Measurements from ENCODE around the gene APP.
"Not testable (repeated sequence)": the region's sequence is repeated elsewhere in the genome, so short reads cannot be mapped to it uniquely, and the experiment has no call there.

APP gene

DNA sequence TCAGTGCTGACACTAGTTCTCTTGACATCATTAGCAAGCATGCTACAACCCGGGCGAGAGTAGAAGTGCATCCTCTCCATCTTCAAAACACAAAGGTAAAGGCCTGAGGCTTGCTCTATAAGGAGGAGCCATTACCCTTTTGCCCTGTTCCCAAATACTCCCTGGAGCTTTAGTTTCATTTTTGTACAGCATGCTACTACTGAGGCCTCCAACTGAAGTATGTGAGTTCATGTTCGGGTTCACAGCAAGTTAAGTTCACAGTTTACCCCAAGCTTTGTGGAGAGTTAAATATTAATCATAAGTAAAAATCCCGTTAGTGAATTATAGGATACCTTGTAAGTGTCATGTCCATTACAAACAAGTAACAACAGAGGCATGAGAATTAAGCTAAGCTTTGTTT, 156.6 kb downstream of the APP start:
- no peak for DNase-seq

DNA sequence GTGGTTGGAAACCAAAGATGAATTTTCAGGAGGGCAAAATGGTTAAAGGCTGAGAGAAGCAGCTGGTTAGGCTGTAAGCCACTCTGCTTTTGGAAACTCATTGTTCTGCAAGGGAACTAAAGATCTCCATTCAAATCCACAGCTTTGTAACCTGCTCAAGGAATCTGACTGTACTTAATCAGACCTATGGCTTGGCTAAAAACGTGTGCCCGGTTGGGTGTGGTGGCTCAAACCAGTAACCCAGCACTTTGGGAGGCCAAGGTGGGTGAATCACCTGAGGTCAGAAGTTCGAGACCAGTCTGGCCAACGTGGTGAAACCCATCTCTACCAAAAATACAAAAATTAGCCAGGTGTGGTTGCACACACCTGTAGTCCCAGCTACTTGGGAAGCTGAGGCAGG, 158.1 kb downstream of the APP start:
- DNase-seq, result not testable (repeated sequence)

DNA sequence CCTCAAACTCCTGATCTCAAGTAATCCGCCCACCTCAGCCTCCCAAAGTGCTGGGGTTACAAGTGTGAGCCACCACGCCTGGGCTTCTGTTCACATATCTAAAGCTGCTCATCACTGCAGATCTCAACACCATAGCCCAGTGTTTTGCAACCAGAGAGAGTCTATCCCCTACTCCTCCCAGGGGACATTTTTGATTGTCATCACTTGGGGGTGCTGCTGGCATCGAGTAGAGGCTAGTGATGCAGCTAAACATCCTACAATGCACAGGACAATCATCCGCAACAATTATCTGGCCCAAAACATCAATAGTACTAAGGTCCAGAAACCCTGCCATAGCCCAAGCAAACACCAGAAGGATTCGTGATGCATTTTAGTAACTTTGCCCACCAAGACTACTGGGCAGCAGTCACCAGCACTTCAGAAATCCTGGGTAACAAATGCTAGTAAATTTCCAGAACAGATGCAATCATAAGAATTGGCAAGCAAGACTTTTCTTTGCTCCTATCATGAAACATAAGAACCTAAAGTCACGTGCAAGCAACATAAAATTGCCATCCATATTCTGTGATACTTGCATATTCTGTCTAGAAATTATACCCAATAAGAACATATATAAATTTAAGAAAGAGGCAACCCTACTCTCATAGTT, 159.2 kb downstream of the APP start:
- DNase-seq, result no peak

DNA sequence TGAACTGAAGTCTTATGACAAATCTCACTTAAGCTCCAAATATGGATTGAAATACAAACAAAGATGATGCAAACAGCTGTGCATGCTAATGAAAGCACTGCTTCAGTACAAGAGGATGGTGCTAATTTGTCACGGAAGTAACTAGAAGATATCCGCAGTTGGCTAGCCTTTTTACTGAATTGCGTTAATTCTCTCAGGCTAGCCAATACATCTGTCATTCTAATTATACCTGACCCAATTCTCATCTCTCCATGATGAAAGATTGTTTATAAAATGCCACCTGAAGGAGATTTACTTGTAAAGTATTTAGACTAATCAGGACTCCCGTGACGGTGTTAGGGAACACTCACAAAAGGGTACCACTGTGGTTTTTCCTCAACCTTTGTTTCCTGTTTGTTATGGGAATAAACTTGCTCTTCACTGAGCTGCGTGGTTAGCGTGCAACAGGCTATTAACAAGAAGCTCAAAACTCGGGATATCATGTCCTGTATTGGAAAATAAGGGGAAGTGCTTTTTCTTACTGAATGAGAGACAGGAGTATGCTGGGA, 162.5 kb downstream of the APP start:
- DNase-seq, result peak; percentile 84

DNA sequence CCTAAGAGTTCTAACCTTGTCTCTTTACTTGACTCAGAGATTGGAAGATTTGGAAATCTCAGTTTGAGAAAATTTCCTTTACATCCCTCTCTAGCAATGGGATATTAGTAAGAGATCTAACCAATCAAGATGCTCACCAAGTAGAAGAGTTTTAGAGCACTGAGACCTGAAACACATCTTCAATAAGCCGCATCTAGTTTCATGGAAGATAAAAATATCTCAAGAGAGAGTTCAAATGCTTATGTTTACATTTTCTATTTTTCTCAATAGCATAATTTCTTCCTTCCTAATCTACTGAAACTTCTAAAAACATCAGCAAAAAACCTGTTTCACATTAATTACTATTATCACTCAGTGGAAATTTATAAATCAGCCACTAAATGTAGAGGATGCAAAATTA, 165.1 kb downstream of the APP start:
- DNase-seq, result no peak

DNA sequence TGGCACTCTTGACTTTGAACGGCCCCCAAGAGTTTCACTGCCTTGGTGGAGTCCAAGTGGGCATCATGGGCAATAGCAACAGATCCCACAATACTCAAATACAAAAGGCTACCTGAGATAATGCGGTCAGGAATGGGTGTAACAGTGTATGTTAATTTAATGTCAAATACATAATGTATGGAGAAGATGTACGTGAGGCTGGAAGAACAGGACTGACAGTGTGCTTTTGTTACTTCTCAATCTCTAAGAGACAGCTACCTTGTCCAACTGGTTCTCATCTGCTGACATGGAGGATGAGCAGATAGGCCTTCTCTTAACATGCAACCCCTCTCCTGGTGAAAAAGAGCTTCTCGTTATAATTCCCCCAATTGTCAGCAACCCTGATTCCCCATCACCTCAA, 167.2 kb downstream of the APP start:
- DNase-seq, result no peak

DNA sequence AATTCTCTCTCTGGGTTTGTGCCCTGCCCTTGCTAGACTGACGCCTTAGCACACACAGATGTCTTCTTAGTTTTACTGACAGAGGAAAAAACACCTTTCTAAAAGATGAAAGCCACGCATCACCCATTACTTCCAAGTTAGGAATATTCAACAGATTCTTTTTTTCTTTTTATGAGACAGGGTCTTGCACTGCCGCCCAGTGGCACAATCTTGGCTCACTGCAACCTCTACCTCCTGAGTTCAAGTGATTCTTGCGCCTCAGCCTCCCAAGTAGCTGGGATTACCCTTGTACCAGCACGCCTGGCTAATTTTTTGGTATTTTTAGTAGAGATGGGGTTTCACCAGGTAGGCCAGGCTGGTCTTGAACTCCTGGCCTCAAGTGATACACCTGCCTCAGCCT, 169.2 kb downstream of the APP start:
- no peak for DNase-seq

DNA sequence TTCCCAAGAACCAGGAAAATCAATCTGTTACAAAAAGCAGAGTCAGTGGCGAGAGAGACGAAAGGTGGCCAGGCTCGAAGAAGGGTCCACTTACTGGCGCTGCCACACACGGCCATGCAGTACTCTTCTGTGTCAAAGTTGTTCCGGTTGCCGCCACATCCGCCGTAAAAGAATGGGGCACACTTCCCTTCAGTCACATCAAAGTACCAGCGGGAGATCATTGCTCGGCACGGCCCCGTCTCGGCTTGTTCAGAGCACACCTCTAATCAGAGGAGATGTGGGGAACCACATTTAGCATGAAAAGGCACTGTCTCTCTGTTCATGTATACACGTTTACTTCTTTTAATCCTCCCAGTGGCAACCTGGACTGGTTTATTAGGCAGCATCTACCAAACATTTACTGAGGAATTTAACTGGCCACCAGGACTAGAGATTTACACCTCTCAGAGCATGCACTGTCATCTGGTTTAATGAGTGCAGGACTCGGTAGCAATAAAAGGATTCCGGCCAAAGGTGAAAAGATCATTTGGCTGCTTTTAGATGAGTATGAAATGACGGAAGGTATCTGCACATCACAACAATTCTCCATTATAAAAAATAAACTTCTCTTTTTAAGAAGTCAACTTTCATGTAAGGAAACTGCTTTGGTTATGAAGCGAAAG, 170.5 kb downstream of the APP start:
- DNase-seq, result no peak

DNA sequence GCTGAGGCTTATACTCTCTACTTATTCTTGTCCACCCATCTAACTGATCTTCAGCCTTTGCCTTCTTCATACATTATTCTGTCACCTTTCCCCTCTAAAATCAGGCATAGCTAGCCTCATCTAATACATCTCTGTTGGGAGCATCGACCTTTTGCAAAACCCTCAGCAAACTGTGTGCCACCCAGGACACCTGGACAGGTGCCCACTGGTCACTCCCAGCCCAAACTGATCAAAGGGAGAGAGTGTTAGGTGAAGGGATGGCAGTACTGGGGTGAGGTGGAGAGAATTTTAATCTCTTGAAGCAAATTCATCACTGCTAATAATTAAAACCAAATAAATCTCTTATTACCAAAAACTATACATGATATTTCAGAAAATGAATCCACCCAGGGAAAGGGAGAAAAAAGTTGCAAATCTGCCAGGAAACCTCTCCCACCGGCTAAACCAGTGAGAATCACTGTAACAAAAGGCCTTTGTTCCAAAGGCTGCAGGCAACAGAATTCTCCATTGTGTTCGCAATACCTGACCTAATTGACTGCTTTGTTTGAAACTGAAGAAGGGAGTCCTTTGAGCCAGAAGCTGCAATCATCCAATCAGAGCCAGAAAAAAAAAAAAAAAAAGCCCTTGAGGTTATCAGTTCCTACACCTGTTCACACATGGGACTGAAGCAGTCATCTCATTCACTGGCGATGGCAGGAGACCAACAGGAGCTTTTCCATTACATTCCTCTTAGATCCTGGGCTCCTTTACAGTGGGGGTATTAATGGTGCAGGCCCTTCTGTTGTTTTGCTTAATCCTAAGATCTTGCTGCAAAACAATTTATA, 172.6 kb downstream of the APP start:
- no peak for DNase-seq

DNA sequence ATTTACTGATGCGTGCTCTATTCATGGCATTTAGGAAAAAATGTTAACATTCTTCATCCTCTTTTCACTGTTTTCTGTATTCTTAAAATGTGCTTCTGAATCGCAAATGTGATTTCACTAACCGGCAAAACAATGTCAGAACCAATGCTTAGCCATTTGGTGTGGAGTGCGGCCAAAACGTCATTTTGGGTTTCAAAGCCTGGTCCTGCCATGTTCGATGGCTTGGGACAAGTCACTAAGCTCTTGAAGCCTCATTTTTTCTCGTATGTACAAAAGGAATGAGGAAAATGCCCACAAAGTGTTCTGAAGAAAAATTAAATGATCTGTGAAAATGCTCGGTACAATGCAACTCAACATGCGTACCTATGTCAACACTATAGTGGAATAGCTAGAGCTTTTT, 175.3 kb downstream of the APP start:
- DNase-seq, result no peak

DNA sequence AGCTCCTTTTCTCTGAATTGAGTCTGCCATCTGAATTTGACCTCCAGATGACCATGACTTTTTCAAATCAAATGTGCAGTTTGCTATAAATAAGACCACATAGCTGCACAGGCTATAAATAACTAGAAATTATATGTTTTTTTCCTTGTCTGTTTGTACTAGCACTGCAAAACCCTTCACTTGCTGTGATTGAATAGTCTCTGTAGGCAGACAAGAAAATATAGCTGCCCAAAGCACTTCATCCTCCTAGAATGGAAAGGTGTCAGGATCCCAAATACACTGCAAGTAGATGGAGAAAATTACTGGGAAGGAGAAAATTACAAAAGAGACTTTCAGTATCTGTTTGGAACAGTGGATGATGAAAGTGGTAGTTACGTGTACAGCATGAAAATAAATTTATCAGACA, 175.8 kb downstream of the APP start:
- no peak for DNase-seq

DNA sequence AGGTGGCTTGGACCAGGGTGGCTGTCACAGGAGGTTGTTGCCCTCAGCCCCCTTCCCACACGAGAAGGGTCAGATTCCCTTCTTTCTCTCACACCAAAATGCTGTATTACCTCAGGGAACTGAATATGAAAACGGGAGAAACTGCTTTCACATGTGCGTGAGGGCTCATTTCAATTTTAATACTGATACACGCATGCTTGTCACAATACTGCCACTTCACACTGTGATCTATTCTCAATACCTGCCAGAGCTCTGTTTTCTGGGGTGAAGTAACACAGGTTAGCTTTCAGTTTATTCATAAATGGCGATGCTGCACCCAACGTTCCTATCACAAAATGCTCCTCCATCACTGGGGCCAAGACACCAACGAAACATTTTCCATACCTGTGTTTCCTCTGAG, 181.8 kb downstream of the APP start:
- no peak for DNase-seq

DNA sequence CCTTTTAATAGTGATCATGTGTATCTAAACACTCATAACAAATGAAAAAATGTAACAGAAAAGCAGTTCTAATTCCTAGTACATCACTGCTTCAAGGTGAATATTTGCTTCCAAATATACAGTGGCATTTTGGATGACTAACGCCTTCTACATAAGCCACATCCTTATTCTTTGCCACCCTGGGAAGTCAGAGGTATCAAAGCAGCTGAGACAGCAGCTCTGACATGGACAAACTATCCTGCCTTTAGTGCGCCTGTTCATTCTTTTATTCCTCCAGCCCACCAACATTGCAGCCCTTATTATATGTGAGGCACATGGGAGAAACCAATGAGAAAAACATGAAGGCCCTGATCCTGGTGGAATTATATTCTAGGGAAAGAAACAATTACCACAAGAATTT, 183.0 kb downstream of the APP start:
- DNase-seq, result no peak

DNA sequence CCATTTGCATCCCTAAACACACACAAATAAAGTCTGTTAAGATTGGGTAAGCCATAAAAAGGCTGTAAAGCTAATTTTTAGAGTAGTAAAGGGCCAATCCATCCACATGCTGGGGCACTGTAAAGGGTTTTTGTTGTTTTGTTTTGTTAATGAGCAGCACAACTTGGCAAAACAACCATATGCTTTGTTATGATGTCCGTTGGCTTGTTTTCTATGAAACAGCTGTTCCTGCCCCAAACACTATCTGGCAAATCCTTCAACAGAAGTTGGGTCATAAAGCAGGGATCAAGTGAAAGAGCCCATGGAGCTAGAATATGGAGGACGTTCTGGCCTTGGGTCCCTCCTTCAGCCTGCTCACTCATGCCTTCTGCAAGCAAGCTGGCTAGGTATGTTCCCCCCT, 183.6 kb downstream of the APP start:
- DNase-seq, result no peak

DNA sequence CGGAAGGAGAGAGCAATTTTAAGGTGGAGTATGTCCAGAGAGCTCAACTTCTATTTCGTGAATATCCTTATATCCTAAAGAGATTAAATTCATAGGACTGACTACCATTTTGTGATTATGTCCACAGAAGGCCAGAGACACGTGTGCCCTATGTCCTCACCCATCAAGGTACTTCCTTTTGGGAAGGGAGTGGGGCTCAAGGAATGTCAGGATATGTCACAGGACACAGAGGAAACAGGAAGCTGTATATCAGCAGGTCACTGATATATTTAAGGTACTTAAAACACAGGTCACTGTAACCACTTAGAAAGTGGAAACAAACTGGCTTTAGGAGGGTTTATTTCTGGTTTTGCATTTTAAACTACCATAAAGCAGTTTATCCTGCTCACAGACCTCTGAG, 184.6 kb downstream of the APP start:
- DNase-seq, result no peak

DNA sequence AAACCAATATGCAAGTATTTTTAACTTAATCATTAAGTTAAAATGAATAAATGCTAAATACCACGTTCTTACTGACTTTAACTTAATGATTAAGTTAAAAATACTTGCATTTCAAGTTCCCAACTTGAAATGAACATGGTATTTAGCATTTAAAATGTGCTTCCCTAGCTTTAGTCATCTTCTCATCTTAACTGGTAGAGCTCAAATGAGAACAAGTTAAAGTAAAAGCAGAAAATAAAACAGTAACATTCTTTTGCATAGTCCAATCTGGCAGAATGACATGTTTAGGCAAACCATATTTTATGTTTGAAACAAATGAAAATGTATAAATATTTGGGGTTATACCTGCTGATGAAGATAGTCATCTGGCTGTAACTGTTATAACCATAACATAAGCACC, 186.0 kb downstream of the APP start:
- DNase-seq, result no peak

DNA sequence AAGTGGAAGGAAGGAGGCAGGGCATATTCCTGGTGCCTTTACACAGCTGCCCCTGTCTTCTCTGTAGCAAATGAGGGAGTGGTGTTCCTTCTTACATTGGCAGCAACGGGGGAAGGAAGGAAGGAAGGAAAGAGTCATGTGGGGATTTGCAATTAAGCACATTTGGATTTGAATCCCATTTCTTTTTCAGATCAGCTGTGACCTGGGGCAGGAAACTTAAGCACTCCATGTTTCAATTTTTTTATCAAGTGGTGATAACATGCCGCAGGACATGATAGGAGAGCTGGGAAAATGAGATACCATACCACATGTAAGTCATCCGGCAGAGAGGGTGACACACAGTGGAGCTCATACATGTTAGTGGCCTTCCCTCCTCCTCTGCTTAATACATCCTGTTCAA, 186.8 kb downstream of the APP start:
- DNase-seq, result no peak

DNA sequence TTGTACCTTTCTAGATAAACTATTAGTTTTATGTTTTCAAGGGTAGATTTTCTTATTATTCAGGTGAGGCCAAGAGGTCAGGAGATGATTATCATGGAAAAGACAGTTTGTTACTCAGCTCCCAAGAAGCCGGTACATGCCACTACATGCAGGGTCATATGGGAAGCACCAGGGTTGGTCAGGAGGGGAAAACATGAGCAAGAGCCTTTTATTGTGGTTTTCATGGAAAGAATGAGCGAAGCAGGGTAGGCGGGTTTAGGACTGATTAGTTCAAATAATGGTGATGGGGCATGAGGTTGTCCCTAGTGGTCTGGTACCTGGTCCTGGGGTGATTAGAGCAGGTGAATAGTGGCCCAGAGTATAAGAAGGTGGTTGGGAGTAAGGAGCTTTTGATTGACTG, 189.9 kb downstream of the APP start:
- DNase-seq, result no peak

DNA sequence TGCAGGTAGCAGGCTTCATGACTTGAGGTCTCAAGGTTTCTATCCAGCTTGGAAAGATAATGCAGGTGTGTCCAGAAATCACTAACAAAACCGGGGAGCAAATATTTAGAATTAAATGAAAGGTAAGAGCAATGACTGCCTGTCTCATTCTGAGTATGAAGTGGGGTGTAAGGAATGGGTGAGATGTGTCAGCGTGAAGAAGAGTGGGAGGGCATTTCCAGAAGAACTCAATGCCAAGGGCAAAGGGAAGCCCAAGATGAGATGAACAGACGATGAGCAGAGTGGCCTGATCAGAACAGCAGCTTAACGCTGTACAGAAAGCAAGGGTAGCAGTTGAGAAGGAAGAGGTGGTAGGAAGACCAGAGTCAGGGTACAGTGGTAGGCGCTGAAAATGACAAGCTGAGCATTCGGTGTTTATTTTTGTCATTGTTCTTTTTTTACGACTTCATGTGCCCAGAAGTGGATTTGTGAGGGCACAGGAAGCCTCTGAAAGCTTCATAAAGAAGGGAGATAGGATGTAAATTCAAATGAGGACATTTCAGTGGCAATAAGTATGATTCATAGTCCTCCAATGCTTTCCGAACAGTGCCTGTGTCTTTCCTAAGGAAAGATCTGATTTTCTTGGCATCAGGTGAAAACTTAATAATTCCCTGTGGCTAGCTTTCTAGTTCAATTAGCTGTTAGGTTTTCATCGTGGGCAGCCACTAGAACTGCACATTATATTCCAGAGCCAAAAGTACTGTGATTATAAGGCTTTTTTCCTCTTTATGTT, 190.5 kb downstream of the APP start:
- DNase-seq, result no peak

DNA sequence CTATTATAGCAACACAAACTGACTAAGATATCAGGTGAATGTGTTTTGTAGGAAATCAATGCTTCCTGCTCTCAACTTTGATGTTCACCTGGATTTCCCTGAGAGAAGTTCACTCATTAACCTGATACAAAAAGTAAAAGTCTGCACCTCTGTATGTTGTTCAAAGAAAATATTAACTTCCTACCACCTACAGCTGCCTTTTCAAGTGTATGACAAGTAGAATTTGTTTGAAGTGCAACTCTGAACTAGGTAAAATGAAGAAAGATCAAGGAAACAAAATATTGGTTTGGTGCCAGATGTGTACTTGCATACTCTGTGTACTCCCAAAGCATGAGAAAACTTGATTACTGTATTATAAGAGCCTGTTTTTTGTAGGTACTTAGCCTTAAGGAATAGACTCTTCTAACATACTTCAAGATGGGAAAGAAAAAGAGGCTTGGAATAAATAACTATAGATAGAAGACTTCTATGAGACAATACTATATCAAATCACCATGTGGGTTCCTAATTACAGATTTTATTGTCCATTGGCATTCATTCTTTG, 193.4 kb downstream of the APP start:
- DNase-seq, result no peak

DNA sequence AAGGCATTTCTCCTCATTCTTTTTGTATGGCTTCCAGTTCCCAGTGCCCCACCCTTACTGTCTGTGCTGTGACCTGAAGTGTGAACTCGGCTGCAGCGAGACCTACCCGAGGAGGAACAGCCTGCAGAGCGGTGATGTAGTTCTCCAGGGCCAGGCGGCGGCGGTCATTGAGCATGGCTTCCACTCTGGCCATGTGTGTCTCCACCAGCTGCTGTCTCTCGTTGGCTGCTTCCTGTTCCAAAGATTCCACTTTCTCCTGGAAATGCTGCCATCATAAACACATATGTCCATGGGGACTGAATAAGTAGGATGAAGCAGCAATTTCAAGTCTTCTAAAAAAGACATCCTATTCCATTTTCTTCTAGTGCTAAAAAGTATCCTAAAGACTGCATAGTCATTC, 195.6 kb downstream of the APP start:
- no peak for DNase-seq

DNA sequence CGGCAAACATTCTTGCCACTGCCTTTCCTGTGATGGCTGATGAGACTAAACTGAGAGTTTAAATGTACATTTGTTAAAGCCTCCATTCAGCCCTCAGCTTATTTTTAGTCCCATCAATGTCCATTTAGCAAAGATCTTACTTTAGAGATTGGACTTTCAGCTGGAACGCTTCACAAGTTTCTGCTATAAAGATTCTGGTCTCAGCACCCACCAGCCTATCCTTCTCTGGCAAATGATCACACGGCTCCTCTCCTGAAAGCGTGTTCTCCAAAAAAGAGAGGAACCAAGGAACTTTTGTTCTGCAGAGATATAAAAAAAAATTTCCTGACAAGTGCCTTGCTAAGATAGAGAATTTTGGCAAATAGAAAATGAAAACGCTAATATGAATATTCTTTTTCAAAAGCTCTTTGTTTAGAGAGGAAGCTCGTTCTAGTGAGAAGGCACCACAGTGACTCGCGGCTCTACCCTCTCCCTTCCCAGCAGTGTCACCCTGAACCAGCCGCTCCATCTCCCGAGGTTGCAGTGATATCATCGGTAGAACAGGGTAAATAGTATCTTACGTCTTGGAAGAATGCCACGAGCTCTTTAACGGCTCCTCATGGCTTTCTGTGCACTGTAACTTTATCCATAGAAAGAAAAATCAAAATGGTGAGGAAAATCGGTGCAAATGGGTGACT, 200.2 kb downstream of the APP start:
- DNase-seq, result no peak

Measured in NCI-H1694 (cell line).